GM23248 (cell line): ENCODE results near the gene CD248. TPM values are rescaled to one million over a fixed set of nuclear protein-coding genes. Genes with fewer than 3 reads are reported as not detected.

ENCODE experiments used
- DNase-seq: peaks from one replicate; pipeline ENCODE4 v3.0.0-alpha.2; 2015
- H2AFZ ChIP-seq: fragments of 200-600 bp; sonication (generic); 2 replicates; pipeline ENCODE4 v1.6.1; 2016; ENCODE audit warnings: antibody characterized with exemption
- H3F3A ChIP-seq: fragments of 200-600 bp; sonication (generic); 2 replicates; pipeline ENCODE4 v1.6.1; 2016; ENCODE audit warnings: mild to moderate bottlenecking, antibody characterized with exemption, mixed run types; ENCODE audit not compliant: insufficient read depth
- H3K27ac ChIP-seq: fragments of 200-600 bp; sonication (generic); 2 replicates; pipeline ENCODE4 v1.5.1; 2016; ENCODE audit warnings: mild to moderate bottlenecking
- H3K27me3 ChIP-seq: fragments of 200-600 bp; sonication (generic); replicated peaks from 2 replicates; pipeline ENCODE4 v1.6.1; 2016; ENCODE audit warnings: mild to moderate bottlenecking; ENCODE audit not compliant: insufficient read depth
- H3K36me3 ChIP-seq: fragments of 200-600 bp; sonication (generic); 2 replicates; pipeline ENCODE4 v1.6.1; 2016; ENCODE audit warnings: low read depth, mild to moderate bottlenecking
- H3K4me1 ChIP-seq: fragments of 200-600 bp; sonication (generic); 2 replicates; pipeline ENCODE4 v1.6.1; 2016; ENCODE audit warnings: mild to moderate bottlenecking; ENCODE audit not compliant: insufficient read depth
- H3K4me2 ChIP-seq: fragments of 200-600 bp; sonication (generic); one replicate; pipeline ENCODE4 v1.6.1; 2016; ENCODE audit warnings: mild to moderate bottlenecking; ENCODE audit not compliant: unreplicated experiment
- H3K4me3 ChIP-seq: fragments of 200-600 bp; sonication (generic); 2 replicates; pipeline ENCODE4 v1.5.1; 2016; ENCODE audit warnings: mild to moderate bottlenecking
- H3K79me2 ChIP-seq: fragments of 200-600 bp; sonication (generic); 2 replicates; pipeline ENCODE4 v1.6.1; 2016; ENCODE audit warnings: mild to moderate bottlenecking; ENCODE audit not compliant: insufficient read depth
- H3K9ac ChIP-seq: fragments of 200-600 bp; sonication (generic); 2 replicates; pipeline ENCODE4 v1.6.1; 2016; ENCODE audit warnings: mild to moderate bottlenecking
- H3K9me2 ChIP-seq: fragments of 200-600 bp; sonication (generic); 2 replicates; pipeline ENCODE4 v1.6.1; 2016; ENCODE audit warnings: mixed run types, mild to moderate bottlenecking, moderate library complexity; ENCODE audit not compliant: insufficient read depth
- H3K9me3 ChIP-seq: fragments of 200-600 bp; sonication (generic); one replicate; pipeline ENCODE4 v1.6.1; 2017; ENCODE audit warnings: low read depth
- H4K20me1 ChIP-seq: fragments of 200-600 bp; sonication (generic); 2 replicates; pipeline ENCODE4 v1.6.0; 2016; ENCODE audit not compliant: insufficient read depth
- EZH2 ChIP-seq: fragments of 200-600 bp; sonication (generic); IDR thresholded peaks from 2 replicates; pipeline ENCODE4 v1.6.1; 2018; ENCODE audit warnings: antibody characterized with exemption, mild to moderate bottlenecking; ENCODE audit not compliant: insufficient read depth, poor library complexity, severe bottlenecking
- EZH2phosphoT487 ChIP-seq: fragments of 200-600 bp; sonication (generic); IDR thresholded peaks from 2 replicates; pipeline ENCODE4 v1.6.1; 2018; ENCODE audit warnings: antibody characterized with exemption, moderate library complexity, mild to moderate bottlenecking, low read depth; ENCODE audit not compliant: insufficient read depth
- WGBS, 2 experiments: methylation state at CpG; one replicate each; pipeline ENCODE4 v1.1.6; 2015 to 2017; ENCODE audit warnings: low lambda C conversion rate in 2 of 2, low coverage in 1 of 2; ENCODE audit errors: missing lambda C conversion rate in 2 of 2; 5-methylcytosine and 5-hydroxymethylcytosine counted together
- in situ Hi-C: fragments of 300-500 bp; cut with MboI; formaldehyde crosslinking; loops from 2 replicates; pipeline ENCODE4 v1.15.0; 2020
- polyA plus RNA-seq: library from polyadenylated mRNA; unstranded; fragments of >200 nt; fragmentation: Nextera tagmentation; extraction: Ambion mirVana; gene quantifications from 2 replicates; pipeline ENCODE4 v1.2.1, GENCODE V29; 2016
- total RNA-seq: library from RNA; depleted of rRNA; stranded (reverse); fragments of >200 nt; shearing (Covaris generic); gene quantifications from 2 replicates; pipeline ENCODE4 v1.2.3, GENCODE V29; 2014

The CD248 gene
- total and polyA plus RNA-seq, 2 experiments from 2014 or later = 212 to 616 TPM

GRCh38 chr11:66294626-66295620, 21.9 kb downstream of the CD248 start:
- no peak overlapping the region for H3K27ac ChIP-seq
- DNase-seq = no peak
- WGBS, 2 experiments = 78 to 80% methylated on average over 91 to 116 of the region's 123 CpGs
- H3K4me1 ChIP-seq = no peaks in the 10 kb centered on the region
- H3K9me2 ChIP-seq = no peaks in the 10 kb centered on the region
- 0 out of 2 replicates have a peak, but pooled peaks cover 10% of the 10 kb centered on the region for H3F3A ChIP-seq
- no peak overlapping the region for H3K9ac ChIP-seq
- no peaks in the 10 kb centered on the region for H3K79me2 ChIP-seq
- H3K27me3 ChIP-seq = peaks cover 11% of the 10 kb centered on the region
- H2AFZ ChIP-seq = no peak overlapping the region
- no peak overlapping the region for H3K4me3 ChIP-seq
- TF ChIP-seq EZH2phosphoT487 = no peak
- no peak overlapping the region for H3K4me2 ChIP-seq
- in situ Hi-C loops = no loop called here
- no peaks in the 10 kb centered on the region for H3K36me3 ChIP-seq
- no peaks in the 10 kb centered on the region for H4K20me1 ChIP-seq
- H3K9me3 ChIP-seq = no peaks in the 10 kb centered on the region

GRCh38 chr11:66293777-66294625, 22.8 kb downstream of the CD248 start:
- DNase-seq = no peak
- no peaks in the 10 kb centered on the region for H4K20me1 ChIP-seq
- WGBS, 2 experiments = 72% methylated on average over 25 to 30 of the region's 30 CpGs
- no peaks in the 10 kb centered on the region for H3K9me2 ChIP-seq
- H3K36me3 ChIP-seq = no peaks in the 10 kb centered on the region
- no peaks in the 10 kb centered on the region for H3K4me1 ChIP-seq
- H3K9me3 ChIP-seq = no peaks in the 10 kb centered on the region
- H3F3A ChIP-seq = 0 out of 2 replicates have a peak, but pooled peaks cover 10% of the 10 kb centered on the region
- no peak overlapping the region for H3K4me3 ChIP-seq
- no peak overlapping the region for H2AFZ ChIP-seq
- H3K4me2 ChIP-seq = no peak overlapping the region
- H3K27ac ChIP-seq = no peak overlapping the region
- H3K27me3 ChIP-seq = peaks cover 11% of the 10 kb centered on the region
- TF ChIP-seq EZH2phosphoT487 (no peak), EZH2 (no peak)
- no peaks in the 10 kb centered on the region for H3K79me2 ChIP-seq
- in situ Hi-C loops = no loop called here
- no peak overlapping the region for H3K9ac ChIP-seq

GRCh38 chr11:66293352-66293751, 23.5 kb downstream of the CD248 start:
- in situ Hi-C loops = no loop called here
- WGBS, 2 experiments = 65 to 77% methylated on average over 4 of the region's 4 CpGs
- Histone ChIP-seq H3K36me3 (no peaks in the 10 kb centered on the region), H3K9me2 (no peaks in the 10 kb centered on the region), H2AFZ (no peak overlapping the region), H3K9ac (no peak overlapping the region), H3K27ac (no peak overlapping the region), H4K20me1 (no peaks in the 10 kb centered on the region), H3K79me2 (peaks cover 3% of the 10 kb centered on the region), H3K4me1 (no peaks in the 10 kb centered on the region), H3F3A (0 out of 2 replicates have a peak, but pooled peaks cover 10% of the 10 kb centered on the region), H3K4me2 (no peak overlapping the region), H3K27me3 (peaks cover 11% of the 10 kb centered on the region), H3K9me3 (no peaks in the 10 kb centered on the region), H3K4me3 (no peak overlapping the region)
- no peak for DNase-seq
- TF ChIP-seq EZH2phosphoT487 (no peak), EZH2 (no peak)

DNA sequence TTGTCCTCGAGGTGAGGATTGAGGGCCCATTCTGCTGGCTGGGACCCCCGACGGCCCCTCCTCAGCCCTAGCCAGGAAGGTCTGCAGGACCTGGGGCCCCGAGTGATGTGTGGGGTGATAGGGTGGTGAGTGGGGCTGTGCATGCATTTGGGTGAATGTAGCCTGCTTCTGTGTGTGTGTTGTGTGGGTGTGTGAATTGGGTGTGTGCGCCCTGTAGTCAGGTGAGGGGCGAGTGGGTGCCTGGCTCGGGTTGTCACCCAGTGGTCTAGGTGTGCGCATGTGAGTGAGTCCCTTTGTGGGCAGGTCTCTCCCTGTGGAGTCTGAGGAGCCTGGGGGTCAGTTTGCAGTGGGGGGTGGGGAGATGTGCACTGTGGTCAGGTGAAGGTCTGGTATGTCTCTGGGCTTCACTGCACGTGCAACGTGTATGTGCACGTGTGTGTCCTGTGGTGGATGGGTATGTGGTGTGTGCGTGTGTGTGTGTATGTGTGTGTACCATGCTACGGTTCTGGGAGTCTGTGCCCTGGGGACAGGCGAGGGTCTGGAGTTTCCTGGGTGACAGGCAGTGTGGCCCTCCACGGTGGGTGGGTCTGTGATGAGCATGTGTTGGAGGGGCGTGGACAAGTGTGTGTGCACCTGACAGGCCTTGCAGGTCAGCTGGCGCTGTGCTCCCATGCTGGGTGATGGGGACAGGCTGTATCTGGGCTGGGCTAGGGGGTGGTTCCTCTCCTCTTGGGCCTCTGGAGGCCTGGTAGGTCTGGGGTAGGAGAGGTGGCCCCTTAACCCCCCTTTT, 24.1 kb downstream of the CD248 start:
- Histone ChIP-seq H3K79me2 (peaks cover 9% of the 10 kb centered on the region), H3F3A (0 out of 2 replicates have a peak, but pooled peaks cover 10% of the 10 kb centered on the region), H3K27me3 (peaks cover 11% of the 10 kb centered on the region), H3K36me3 (no peaks in the 10 kb centered on the region), H3K9me2 (no peaks in the 10 kb centered on the region), H3K4me1 (peaks cover 5% of the 10 kb centered on the region; the same call in 1 of the 2 replicates), H2AFZ (no peak overlapping the region), H3K9me3 (no peaks in the 10 kb centered on the region), H3K9ac (no peak overlapping the region), H3K4me2 (no peak overlapping the region), H4K20me1 (no peaks in the 10 kb centered on the region), H3K4me3 (no peak overlapping the region), H3K27ac (no peak overlapping the region)
- no peak for TF ChIP-seq EZH2
- TF ChIP-seq EZH2phosphoT487 = no peak
- no peak for DNase-seq
- 38 to 43% methylated on average over 15 to 17 of the region's 17 CpGs for WGBS, 2 experiments
- in situ Hi-C loops = no loop called here
